T-helper 17 cell (primary cell): ENCODE results near the gene CD180. TPM values are rescaled to one million over a fixed set of nuclear protein-coding genes. Genes with fewer than 3 reads are reported as not detected.

ENCODE experiments used
- ATAC-seq: fragments of 150-1000 bp; cut with Tn5 transposase; 2 replicates; pipeline ENCODE4 v1.10.0; 2021; ENCODE audit warnings: mild to moderate bottlenecking, moderate library complexity
- DNase-seq, 3 donors: peaks; one replicate each; pipeline versions ENCODE4 v3.0.0 to v3.0.0-alpha.2; 2020 to 2021
- H3K9me3 ChIP-seq: one replicate; pipeline ENCODE4 v1.7.0; 2013; ENCODE audit warnings: low read length, mild to moderate bottlenecking; ENCODE audit not compliant: control insufficient read depth, poor library complexity, severe bottlenecking
- H3K27ac Mint-ChIP-seq: one replicate; pipeline ENCODE4 v1.8.0; 2022; ENCODE audit warnings: mild to moderate bottlenecking, moderate library complexity, mixed read lengths
- H3K27me3 Mint-ChIP-seq: one replicate; pipeline ENCODE4 v1.8.0; 2022; ENCODE audit warnings: mixed read lengths
- H3K36me3 Mint-ChIP-seq: one replicate; pipeline ENCODE4 v1.8.0; 2022; ENCODE audit warnings: low read depth, mixed read lengths
- H3K4me1 Mint-ChIP-seq: one replicate; pipeline ENCODE4 v1.8.0; 2022; ENCODE audit warnings: mild to moderate bottlenecking, mixed read lengths
- H3K4me3 Mint-ChIP-seq: one replicate; pipeline ENCODE4 v1.8.0; 2022; ENCODE audit warnings: mild to moderate bottlenecking, moderate library complexity, mixed read lengths
- total RNA-seq, 4 donors: library from RNA in 2 of 4; stranded (reverse) in 2 of 4; gene quantifications; one replicate each; pipeline ENCODE4 v1.2.3 and lab custom pipeline; 2022 to 2026

The CD180 gene
- total RNA-seq, 2 donors from 2014 or later: 0.05 to 1.3 TPM

GRCh38 chr5:67223211-67223610 is 26.6 kb upstream of the CD180 start:
- Mint-ChIP-seq H3K4me1 (peaks cover 41% of the 10 kb centered on the region), H3K36me3 (peaks cover 3% of the 10 kb centered on the region), H3K27me3 (no peaks in the 10 kb centered on the region)

DNA sequence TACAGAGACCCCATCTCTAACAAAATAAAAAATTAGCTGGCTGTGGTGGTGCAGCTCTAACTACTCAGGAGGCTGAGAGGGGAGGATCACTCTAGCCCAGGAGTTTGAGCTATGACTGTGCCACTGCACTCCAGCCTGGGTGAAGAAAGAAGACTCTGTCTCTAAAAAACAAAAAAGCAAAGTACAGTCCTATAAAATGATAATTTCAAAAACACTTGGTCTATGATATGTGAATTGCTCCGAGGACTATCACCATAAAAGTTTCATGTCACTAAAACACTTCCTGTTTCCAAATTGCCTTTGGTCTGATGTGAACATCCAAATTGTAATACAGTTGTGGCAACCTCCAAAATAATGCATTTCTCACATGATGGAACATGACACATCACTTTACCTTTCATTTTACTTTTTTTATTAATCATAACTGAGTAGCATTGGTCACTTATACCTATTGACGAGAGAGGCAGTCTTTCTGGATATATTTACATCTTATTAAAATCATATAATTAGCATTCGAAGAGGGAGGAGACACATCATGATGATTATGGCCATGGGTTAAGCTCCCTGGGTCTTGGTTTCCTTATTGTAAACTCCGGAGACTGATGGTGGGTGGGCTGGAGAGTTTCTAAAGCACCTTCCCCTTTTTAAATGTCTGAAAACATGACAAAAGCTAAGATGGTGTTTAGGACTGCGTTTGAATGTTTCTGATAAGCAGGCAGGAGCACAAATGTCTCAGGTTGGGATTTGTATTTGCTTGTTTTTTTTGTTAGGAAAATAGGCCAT is 25.8 kb upstream of the CD180 start:
- Mint-ChIP-seq H3K4me1 (peaks cover 48% of the 10 kb centered on the region), H3K4me3 (peak overlapping the region; percentile 78), H3K36me3 (peaks cover 3% of the 10 kb centered on the region), H3K27me3 (no peaks in the 10 kb centered on the region), H3K27ac (peak overlapping the region; percentile 96)
- ATAC-seq: peak; percentile 45
- DNase-seq: no peak
- H3K9me3 ChIP-seq: no peaks in the 10 kb centered on the region

More at GRCh38 chr5:67223211-67223610, 26.6 kb upstream of the CD180 start:
- no peaks in the 10 kb centered on the region for H3K9me3 ChIP-seq
- DNase-seq (no peak), ATAC-seq (no peak)
- peak overlapping the region; percentile 96 for H3K27ac Mint-ChIP-seq
- peak overlapping the region; percentile 12 for H3K4me3 Mint-ChIP-seq

DNA sequence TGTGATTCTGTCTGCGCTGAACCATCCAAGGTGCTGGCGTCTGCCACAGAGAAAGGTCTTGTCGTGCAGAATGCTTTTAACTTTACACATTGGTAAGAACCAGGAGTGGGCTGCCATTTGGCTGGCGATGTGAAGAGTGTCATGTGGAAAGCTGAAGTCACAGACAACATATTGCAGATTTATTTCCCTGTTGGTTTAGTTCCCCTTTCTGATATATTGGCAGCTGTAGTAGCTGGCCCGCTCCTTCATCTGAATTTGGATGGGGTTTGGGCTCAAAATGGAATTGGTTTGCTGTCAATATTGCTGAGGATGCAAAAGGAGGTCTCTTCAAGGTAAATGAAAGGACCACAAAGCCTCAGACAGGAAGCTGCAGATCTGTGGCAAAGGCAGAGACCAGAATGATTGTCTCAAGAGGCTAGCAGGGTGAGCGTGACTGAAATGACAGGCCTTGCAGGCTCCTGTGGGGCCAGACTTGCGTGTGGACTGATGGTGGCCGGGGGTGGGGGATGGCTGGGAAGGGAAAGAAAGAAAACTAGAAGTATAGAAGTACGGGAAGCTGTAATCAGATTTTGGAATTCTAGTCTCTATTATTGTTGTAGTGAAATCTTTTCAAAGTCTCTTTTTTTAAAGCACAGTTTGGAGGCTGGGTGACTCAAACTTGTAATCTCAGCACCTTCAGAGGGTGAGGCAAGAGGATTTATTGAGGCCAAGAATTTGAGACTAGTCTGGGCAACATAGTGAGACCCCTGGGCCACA is 25.1 kb upstream of the CD180 start:
- DNase-seq: peak in 2 of 3 donors; percentile 16 to 22
- ATAC-seq: peak; percentile 94
- H3K4me1 Mint-ChIP-seq: peaks cover 54% of the 10 kb centered on the region
- no peaks in the 10 kb centered on the region for H3K27me3 Mint-ChIP-seq
- peak overlapping the region; percentile 96 for H3K27ac Mint-ChIP-seq
- peak overlapping the region; percentile 78 for H3K4me3 Mint-ChIP-seq
- H3K9me3 ChIP-seq: no peaks in the 10 kb centered on the region
- H3K36me3 Mint-ChIP-seq: peaks cover 3% of the 10 kb centered on the region

DNA sequence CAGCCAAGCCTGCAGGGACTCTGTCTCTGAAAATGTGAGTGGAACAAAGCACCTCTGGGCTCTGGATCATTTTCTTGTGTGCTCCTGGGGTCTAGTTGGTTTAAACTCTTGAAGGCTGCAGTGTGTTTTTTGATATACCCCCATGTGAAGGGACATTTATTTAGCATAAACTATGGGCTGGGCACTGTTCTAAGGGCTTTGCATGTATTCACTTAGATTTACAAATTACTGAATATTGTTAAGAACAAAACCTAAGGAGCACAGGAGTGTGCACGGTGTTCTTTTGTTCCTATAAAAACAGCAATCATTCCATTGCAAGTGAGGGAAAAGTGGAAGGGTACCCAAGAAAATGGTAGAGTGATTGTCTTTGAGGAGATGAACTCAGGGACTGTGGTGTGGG is 20.0 kb upstream of the CD180 start:
- Mint-ChIP-seq H3K4me3 (peak overlapping the region; percentile 84), H3K36me3 (peaks cover 3% of the 10 kb centered on the region), H3K27me3 (no peaks in the 10 kb centered on the region), H3K4me1 (peaks cover 53% of the 10 kb centered on the region), H3K27ac (peak overlapping the region; percentile 98)
- H3K9me3 ChIP-seq: no peaks in the 10 kb centered on the region
- ATAC-seq: no peak
- no peak for DNase-seq

DNA sequence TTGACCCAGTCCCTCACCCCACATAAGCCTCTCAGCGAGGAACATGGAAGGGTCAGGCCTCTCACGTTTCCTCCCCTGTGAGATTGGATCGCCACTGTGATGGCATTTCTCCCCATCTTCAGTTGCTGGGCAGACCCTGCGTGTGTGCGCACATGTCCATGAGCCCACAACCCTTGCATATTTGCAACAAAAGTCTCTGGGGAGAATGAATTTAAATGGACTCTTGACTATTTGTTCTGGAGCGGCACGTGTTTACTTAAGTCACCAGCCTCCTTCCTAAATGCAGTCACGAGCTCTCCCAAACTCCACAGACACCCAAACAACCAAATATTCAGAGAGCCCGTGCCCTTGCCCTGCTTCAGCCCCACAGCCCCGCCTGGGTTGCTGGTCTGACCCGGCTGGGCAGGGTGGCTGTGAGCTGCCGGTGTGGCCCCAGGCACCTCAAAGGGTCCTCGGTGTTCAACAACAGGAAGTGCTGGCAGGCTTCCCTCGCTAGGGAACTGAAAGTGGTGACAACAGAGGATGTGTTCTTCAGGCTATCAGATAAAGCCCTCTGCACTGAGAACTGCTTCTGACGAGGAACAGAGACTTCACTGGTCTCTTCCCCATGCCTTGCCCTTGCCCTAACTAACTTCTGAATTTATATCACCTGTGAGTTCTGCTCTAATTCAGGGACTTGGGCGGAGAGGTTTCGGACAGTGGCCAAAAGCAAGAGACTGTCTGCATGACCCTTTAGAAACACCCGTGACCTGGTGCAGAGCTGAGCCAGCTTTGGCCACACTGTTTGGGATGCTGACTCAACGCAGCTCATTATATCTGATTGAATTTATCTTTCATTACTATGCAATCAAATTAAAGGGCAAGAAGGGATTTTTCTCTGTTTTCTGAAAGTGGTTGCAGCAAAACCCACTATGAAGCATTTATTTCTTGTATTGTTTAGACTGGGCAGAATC is 19.2 kb upstream of the CD180 start:
- ATAC-seq (peak; percentile 97), DNase-seq (peak; percentile 23 to 57 (median 38))
- H3K4me3 Mint-ChIP-seq: peak overlapping the region; percentile 84
- H3K27me3 Mint-ChIP-seq: no peaks in the 10 kb centered on the region
- H3K4me1 Mint-ChIP-seq: peaks cover 47% of the 10 kb centered on the region
- peak overlapping the region; percentile 98 for H3K27ac Mint-ChIP-seq
- H3K36me3 Mint-ChIP-seq: peaks cover 3% of the 10 kb centered on the region
- no peaks in the 10 kb centered on the region for H3K9me3 ChIP-seq

- peaks cover 3% of the 10 kb centered on the region for H3K36me3 Mint-ChIP-seq
- peak overlapping the region; percentile 84 for H3K4me3 Mint-ChIP-seq
- no peaks in the 10 kb centered on the region for H3K27me3 Mint-ChIP-seq
- H3K9me3 ChIP-seq: no peaks in the 10 kb centered on the region
- ATAC-seq (no peak), DNase-seq (no peak)
- H3K4me1 Mint-ChIP-seq: peaks cover 47% of the 10 kb centered on the region
- peak overlapping the region; percentile 98 for H3K27ac Mint-ChIP-seq
Observed at GRCh38 chr5:67214707-67215447, 18.3 kb upstream of the CD180 start.

DNA sequence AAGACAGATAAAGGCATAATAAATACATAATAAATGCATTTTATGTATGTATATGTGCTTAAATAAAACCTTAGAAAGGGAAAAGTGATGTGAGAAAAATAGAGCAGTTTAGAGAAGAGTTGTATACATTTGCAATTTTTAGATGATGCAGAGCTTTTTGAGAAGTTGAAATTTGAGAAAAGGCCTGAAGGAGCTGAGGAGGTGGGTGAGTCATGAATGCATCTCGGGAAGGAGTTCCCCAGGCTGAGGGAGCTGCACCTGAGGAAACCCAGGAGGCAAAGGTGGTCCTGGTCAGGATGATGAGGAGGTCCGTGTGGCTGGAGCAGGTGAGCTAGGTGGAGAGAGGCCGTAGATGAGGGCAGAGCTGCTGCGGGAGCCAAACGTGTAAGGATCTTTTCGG is 17.4 kb upstream of the CD180 start:
- Mint-ChIP-seq H3K27ac (peak overlapping the region; percentile 98), H3K36me3 (peaks cover 3% of the 10 kb centered on the region), H3K27me3 (no peaks in the 10 kb centered on the region), H3K4me1 (peaks cover 52% of the 10 kb centered on the region), H3K4me3 (peak overlapping the region; percentile 1)
- H3K9me3 ChIP-seq: no peaks in the 10 kb centered on the region
- DNase-seq (no peak), ATAC-seq (no peak)

DNA sequence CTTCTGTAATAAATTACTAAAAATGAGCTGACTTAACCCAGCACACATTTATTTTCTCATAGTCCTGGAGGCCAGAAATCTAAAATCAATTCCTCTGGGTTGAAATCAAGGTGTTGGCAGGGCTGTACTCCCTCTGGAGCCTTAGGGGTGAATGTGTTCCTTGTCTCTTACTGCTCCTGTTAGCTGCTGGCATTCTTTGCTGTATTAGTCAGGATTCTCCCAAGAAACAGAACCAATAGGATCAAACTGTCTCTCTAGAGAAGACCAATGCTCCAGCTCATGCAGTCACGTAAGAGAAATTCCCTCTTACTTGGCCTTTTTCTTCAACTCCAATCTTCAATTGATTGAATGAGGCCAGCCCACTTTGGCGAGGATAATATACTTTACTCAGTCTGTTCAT is 15.3 kb upstream of the CD180 start:
- DNase-seq (no peak), ATAC-seq (no peak)
- peaks cover 52% of the 10 kb centered on the region for H3K4me1 Mint-ChIP-seq
- H3K9me3 ChIP-seq: no peaks in the 10 kb centered on the region
- H3K27ac Mint-ChIP-seq: no peak overlapping the region
- H3K36me3 Mint-ChIP-seq: no peaks in the 10 kb centered on the region
- no peak overlapping the region for H3K4me3 Mint-ChIP-seq
- H3K27me3 Mint-ChIP-seq: no peaks in the 10 kb centered on the region

GRCh38 chr5:67209141-67209771 is 12.7 kb upstream of the CD180 start:
- peaks cover 53% of the 10 kb centered on the region for H3K4me1 Mint-ChIP-seq
- no peaks in the 10 kb centered on the region for H3K9me3 ChIP-seq
- H3K27me3 Mint-ChIP-seq: no peaks in the 10 kb centered on the region
- H3K4me3 Mint-ChIP-seq: no peak overlapping the region
- peak; percentile 52 for ATAC-seq
- peak in 2 of 3 donors; percentile 31 to 50 for DNase-seq
- no peaks in the 10 kb centered on the region for H3K36me3 Mint-ChIP-seq
- H3K27ac Mint-ChIP-seq: peak overlapping the region; percentile 94

GRCh38 chr5:67208403-67208802 is 11.8 kb upstream of the CD180 start:
- Mint-ChIP-seq H3K4me1 (peaks cover 55% of the 10 kb centered on the region), H3K4me3 (no peak overlapping the region), H3K36me3 (no peaks in the 10 kb centered on the region), H3K27ac (peak overlapping the region; percentile 94), H3K27me3 (no peaks in the 10 kb centered on the region)
- ATAC-seq (no peak), DNase-seq (no peak)
- no peaks in the 10 kb centered on the region for H3K9me3 ChIP-seq

DNA sequence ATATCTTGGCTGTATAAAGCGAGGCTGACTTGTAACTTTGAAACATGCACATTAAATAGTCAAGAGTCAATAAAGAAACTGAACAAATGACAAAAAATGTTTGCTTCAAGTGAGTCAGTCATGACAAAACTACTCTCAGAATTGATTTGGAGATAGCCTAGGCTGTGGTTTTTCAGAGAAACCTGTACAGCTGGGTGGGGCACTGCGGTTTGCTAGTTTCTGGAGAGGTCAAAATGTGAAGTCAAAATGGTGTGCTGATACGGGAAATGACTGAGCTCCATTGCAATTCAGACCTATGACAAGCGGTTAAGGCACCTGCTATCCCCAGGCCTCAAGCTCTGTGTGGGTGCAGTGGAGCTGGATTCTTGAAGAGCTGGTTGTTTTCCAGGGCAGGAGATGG is 10.3 kb upstream of the CD180 start:
- no peaks in the 10 kb centered on the region for H3K9me3 ChIP-seq
- peak; percentile 91 for ATAC-seq
- Mint-ChIP-seq H3K27me3 (no peaks in the 10 kb centered on the region), H3K4me1 (peaks cover 60% of the 10 kb centered on the region), H3K27ac (peak overlapping the region; percentile 94), H3K4me3 (peak overlapping the region; percentile 13), H3K36me3 (no peaks in the 10 kb centered on the region)
- DNase-seq: peak; percentile 46 to 73 (median 57)

GRCh38 chr5:67206461-67206860 is 9.9 kb upstream of the CD180 start:
- H3K4me1 Mint-ChIP-seq: peaks cover 60% of the 10 kb centered on the region

More at GRCh38 chr5:67206461-67206860, 9.9 kb upstream of the CD180 start:
- H3K9me3 ChIP-seq: no peaks in the 10 kb centered on the region
- ATAC-seq (no peak), DNase-seq (no peak)
- peak overlapping the region; percentile 94 for H3K27ac Mint-ChIP-seq
- no peaks in the 10 kb centered on the region for H3K27me3 Mint-ChIP-seq
- H3K36me3 Mint-ChIP-seq: no peaks in the 10 kb centered on the region
- peak overlapping the region; percentile 13 for H3K4me3 Mint-ChIP-seq
